Hepatic stellate cell (primary cell): ENCODE results near the gene KCNT2.
"Not testable (repeated sequence)": the region's sequence is repeated elsewhere in the genome, so short reads cannot be mapped to it uniquely, and the experiment has no call there.

Source experiments
- DNase-seq: peaks from one replicate; pipeline ENCODE4 v3.0.0; 2011; ENCODE audit warnings: low spot score

Gene KCNT2

GRCh38 chr1:196608390-196609369, at the start of gene KCNT2:
Gene KCNT2 (minus strand): TSS chr1:196608440. CDS start chr1:196608309, 131 bp downstream.
- peak; percentile 2 for DNase-seq

DNA sequence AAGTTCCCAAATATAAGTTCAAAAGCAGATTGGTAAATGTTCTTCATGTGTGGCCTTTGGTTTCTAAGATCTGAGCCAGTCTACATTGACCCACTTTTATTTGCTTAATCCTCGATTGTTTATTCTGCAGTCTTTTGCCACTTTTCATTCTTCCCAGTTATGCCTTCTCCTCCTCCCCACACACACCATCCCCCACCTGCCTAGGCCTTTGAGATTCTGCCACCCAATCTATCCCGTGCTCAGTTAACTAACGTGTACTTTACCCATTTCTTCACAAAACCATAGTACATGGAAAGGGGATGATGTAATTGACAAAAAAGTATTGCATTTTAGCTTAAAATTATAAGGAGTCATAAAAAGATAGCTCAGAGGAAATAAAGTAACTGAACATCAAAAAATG, 47.3 kb upstream of the KCNT2 start:
- DNase-seq = no peak

- DNase-seq = no peak
Observed at GRCh38 chr1:196655071-196655470, 46.8 kb upstream of the KCNT2 start.

DNA sequence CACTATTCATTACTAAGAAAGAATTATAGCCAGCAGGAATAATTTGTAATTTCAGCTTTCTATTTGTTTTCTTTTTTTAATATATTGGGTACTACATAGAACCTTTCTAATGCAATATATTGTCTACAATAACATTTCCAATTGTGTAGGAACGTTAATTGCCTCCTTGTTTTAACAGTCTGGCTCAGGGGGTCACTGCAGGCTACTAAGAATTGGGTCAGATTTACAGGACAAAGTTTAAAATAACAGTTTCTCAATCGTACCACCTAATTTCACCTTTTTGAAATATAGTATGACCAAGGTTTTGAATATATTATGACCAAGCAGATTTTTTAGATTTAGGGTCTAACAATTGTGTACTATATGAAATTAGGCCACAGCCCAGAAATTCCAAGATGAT, 46.0 kb upstream of the KCNT2 start:
- DNase-seq = no peak

- DNase-seq = peak; percentile 9
Observed at GRCh38 chr1:196651637-196652215, 43.5 kb upstream of the KCNT2 start, which contains the start of gene CFH. Gene CFH (plus strand): TSS chr1:196652043. CDS start chr1:196652118, 75 bp downstream.

DNA sequence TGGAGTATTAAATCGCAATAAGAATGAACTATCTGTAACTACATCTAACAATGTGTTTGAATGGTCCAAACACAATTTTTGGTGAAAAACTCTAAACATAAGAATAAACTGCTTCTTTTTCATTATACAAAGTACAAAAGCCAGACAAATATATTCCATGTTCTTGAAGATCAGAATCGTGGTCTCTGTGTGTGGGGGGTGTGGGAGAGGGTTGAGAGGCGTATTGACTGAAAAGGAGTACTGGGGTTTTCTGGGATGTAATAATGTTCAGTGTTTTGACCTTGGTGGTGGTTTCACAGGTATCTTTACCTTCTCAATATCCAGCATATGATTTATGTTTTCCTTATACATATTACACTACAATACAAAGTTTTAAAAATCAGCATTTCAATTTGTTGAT, 42.8 kb upstream of the KCNT2 start:
- DNase-seq = no peak

DNA sequence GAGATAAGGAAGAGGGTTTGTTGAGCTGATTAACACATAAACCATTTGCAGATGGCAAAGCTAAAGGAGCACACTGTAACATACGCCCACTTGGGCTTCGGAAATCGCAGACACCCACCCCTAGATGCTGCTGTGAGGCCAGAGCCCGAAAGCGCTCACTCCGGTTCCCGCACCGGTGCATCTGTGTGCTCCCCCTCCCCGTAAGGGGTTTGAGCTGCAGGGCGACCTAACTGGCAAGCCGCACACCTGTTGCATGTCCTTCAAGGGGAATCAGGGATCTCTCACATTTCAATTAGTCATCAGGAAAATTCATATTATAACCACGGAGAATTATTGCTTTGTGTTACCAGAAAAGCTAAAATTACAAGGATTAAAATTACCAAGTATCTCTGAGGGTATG, 42.2 kb upstream of the KCNT2 start:
- no peak for DNase-seq

GRCh38 chr1:196649990-196650389, 41.8 kb upstream of the KCNT2 start:
- DNase-seq = no peak

DNA sequence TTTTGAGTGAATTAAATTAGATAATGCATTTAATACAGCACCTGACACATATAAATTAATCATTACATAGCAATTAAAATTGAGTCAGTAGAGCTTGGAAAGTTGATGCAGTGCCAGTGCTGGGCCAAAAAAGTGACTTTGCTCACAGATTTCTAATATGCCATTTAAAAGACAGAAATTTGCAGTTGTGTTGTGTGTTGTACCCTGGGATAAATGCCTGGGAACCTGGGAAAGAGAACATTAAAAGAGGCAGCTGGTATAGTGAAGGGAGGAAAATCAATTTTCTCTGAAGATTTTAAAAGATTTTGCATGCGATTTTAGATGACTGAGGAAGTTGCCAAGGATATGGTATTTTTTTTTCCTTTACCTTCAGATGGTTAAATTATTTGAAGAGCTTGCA, 32.7 kb upstream of the KCNT2 start:
- DNase-seq = no peak

GRCh38 chr1:196639291-196639690, 31.1 kb upstream of the KCNT2 start:
- not testable (repeated sequence) for DNase-seq

DNA sequence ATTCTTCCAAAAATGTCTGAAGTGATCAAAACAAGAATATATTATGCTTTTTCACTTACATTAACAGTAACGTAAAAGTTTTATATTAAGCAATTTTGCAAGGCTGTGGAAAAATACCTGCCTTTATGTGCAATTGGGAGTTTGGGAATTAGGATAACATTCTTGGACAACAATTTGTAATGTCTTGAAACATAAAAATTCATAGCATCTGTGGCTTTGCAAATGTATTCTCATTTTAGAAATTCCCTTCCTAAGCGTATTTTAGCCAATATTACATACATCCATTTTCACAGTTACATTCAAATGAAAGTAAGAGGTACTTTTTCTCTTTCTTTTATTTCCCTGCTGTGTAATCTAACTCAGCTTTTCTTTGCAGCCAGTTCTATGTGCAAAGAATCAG, 30.2 kb upstream of the KCNT2 start:
- no peak for DNase-seq

DNA sequence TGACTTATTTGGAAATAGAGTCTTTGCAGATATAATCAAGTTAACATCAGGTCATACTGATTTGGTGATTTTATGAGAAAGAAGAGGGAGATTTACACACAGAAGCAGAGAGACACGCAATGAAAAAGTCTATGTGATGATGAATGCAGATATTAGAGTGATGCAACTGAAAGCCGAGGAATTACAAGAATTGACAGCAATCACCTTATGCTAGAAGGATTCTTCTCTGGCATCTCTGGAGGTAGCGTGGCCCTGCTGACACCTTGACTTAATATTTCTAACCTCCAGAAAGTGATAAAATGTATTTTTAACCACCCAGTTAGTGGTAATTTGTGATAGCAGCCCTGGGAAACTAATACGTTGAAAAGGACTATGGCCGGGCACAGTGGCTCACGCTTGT, 29.4 kb upstream of the KCNT2 start:
- DNase-seq = no peak

DNA sequence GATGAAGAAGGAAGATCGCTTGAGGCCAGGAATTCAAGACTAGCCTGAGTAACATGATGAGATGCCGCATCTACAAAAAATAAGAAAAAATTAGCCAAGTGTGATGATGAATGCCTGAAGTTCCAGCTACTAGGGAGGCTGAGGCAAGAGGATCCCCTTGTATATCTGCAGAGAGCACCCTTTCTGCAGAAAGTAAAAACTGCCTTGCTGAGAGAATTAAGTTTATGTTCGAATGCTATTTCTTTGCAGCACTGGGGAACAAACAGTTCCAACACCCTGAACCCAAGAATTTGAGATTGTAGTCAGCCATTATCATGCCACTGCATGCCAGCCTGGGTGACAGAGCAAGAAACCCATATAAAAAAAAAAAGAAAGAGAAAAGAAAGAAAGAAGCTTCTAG, 20.6 kb upstream of the KCNT2 start:
- DNase-seq = no peak

GRCh38 chr1:196623079-196623478, 14.8 kb upstream of the KCNT2 start:
- no peak for DNase-seq

- DNase-seq = no peak
Observed at GRCh38 chr1:196619721-196620120, 11.5 kb upstream of the KCNT2 start.

DNA sequence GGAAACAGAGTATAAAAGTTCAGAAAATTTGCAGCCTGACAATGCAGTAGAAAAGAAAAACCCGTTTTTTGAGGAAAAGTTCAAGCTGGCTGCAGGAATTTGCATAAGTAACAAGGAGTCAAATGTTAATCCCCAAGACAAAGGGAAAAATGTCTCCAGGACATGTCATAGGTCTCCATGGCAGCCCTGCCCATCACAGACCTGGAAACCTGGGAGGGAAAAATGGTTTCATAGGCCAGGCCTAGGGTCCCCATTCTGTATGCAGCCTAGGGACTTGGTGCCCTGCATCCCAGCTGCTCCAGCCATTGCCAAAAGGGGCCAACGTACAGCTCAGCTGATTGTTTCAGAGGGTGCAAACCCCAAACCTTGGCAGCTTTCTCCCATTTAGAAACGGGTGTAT, 3.6 kb upstream of the KCNT2 start:
- no peak for DNase-seq

DNA sequence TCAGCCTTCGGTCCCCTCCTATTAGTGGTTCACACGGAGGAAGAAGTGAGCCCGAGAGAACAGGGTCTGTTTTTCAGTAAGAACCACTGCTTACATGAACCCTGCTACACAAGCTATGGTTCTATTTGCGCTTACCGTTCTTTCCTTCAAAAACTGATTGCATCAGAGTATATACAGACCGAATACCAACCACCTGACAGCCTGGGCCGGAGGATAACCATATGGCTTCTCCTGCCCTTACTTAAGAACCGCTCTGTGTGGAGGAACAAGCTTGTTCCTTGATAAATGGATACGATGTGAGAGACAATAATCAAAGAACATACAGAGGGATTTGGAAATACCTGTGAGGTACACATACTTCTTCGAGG, 1.1 kb upstream of the KCNT2 start:
- DNase-seq = no peak

- DNase-seq = no peak
Observed at GRCh38 chr1:196607981-196608380, 259 bp downstream of the KCNT2 start.

GRCh38 chr1:196603651-196604050, 4.6 kb downstream of the KCNT2 start:
- no peak for DNase-seq

DNA sequence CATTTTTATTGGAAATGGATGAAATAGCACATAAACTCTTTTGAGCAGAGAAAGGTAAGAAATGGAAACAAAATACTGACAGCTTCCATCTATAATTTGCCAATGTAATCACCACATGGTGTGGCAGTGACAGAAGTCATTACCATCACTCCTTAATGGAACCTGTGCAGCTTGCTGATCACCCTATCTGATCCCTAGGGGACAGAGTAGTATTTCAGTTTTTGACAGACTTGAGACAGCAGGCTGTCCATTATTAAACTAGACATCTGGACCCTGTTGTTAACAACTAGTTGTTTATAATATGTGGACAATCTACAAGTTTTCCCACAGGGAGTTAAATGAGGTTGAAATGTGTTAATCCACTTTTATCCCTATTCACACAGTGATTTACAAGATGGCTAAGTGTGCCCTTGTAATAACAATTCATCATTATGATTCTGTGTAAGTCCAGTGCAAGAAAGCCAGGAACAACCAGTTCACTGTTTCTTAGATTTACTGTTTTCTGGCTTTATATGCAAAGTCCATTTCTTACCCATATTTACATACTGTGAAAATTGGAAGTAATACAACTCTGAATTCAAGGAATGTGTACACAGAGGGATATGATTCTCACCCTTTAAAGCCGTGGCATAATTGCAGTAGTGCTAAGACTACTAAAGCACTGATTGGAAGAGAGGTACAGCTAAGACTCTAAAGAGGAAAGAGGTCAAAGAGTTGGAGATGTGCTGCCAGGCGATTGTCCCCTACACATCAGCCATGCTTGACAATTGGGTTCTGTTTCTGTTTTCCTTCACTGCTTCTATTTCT, 9.1 kb downstream of the KCNT2 start:
- no peak for DNase-seq

DNA sequence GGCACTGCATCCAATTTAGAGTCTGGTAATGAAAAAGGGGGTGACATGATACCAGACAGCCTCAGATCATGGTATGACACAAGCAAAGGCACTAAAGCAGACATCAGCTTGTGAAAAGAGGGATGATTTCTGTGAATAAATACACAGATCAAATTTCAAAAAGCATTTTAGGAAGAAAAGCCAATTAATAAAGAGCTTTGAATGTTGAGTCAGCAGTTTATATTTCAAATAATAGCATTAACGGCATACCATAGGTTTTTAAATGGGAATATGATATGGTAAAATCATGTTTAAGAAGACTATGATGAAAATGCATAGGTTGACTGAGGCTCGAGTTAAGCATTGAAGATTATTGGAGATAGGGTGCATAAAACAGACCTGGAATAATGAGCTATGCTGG, 13.5 kb downstream of the KCNT2 start:
- DNase-seq = no peak

DNA sequence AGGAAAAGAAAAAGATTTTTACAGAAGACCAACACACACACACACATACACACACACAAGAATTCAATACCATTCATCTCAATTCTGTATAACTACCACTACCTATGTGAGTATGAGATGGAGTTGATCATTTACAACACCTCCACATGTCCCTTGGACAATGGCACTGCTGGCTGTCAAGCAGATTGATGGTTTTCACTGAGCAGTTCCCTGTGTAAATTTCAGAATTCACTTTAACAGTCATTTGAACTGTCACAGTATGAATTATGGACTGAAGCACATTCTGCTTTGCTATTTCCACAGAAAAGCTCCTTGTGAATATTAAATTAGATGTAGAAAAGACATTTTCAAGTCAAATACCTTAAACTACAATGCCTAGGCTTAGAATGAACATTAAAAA, 14.3 kb downstream of the KCNT2 start:
- DNase-seq = no peak

DNA sequence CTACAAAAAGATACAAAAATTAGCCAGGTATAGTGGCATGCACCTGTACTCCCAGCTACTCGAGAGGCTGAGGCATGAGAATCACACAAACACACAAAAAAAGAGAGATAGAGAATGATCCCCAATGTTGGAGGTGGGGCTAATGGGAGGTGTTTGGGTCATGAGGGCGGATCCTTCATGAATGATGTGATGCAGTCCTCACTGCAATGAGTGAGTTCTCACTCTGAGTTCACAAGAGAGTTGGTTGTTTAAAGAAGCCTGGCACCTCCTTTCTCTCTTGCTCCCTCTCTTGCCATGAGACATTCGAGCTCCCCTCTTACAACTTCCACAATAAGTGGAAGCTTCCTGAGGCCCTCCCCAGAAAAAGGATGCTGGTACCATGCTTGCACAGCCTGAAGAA, 17.3 kb downstream of the KCNT2 start:
- DNase-seq = no peak
